Stimulated activated CD8-positive, alpha-beta memory T cell treated with anti-CD3 and anti-CD28 coated beads, Interleukin-4, amount 100 ng/mL, for 1 hour (primary cell): ENCODE measurements around the gene PTPRM.

ENCODE experiments used
- DNase-seq, 2 donors: peaks; one replicate each; pipeline ENCODE4 v3.0.0-alpha.2; 2020; ENCODE audit warnings: low read depth in 2 of 2, low spot score in 1 of 2

The PTPRM gene

DNA sequence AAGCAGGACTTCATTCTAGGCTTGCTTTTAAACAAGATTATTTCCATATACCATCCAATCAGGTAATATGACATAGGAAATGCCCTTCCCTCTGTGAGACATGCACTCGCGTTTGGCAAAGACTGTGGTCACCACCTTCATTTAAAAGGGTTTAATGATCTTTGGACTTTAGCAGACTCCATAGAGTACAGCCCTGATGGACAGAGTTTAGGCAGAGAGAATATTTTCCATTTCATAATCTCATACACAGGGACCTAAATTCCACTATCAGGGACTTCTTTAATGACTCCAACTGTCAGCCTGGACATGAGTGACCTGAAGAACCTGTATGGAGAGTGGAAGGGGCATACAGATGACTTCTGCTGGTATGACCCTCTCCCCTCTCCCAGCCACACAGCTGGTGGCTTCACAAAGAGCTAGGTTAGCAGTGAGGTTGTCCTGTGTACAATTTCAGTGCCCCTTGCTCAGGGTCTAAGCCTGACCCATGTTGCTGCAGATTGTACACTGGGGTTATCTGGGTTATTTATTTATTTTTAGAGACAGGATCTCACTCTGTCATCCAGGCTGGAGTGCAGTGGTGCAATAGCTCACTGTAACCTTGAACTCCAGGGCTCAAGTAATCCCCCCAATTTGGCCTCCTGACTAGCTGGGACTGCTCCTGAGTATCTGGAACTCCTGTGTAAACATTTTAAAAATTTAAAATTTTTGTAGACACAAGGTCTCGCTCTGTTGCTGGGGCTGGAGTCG is 59.2 kb downstream of the PTPRM start:
- no peak for DNase-seq

DNA sequence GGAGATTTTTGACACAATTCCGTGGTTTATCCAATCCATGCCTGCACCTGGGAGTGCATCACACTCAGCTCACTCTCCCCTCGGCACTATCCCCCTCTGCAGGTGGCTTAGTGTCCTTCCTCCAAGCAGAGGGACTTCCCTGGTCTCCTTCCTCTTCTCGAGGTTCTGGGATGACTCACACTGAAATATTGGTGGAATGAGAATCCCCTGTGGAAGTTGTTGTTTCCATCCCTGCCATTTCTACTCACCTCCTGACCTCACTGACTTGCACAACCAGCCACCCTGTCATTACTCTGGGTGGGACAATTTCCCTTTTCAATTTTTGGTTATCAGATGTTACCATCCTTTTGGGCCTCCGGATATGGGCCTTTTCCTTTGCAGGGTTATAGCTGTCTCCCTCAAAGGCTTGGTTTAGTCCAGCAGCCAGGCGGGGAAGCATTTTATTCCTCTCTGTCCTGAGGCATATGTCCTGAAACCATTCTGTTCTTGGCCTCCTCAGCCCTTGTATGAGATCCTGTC is 59.9 kb downstream of the PTPRM start:
- no peak for DNase-seq

DNA sequence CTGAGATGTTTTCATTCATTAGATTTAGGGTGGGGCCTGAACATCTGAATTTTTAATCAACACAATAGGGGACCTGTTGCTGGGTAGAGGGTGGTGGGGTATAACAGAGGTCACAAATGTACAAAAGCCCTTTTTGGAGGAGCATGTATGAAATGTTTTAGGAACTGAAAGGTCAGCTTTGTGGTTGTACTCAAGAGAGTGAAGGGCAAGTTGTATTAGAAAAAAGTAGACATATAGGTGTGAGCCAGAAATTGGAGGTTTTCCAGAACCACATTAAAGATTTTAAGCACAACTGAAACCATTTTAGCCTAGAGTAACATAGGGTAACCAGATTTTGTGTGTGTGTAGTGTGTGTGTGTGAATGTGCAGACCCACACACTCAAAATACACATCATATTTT is 62.3 kb downstream of the PTPRM start:
- no peak for DNase-seq

DNA sequence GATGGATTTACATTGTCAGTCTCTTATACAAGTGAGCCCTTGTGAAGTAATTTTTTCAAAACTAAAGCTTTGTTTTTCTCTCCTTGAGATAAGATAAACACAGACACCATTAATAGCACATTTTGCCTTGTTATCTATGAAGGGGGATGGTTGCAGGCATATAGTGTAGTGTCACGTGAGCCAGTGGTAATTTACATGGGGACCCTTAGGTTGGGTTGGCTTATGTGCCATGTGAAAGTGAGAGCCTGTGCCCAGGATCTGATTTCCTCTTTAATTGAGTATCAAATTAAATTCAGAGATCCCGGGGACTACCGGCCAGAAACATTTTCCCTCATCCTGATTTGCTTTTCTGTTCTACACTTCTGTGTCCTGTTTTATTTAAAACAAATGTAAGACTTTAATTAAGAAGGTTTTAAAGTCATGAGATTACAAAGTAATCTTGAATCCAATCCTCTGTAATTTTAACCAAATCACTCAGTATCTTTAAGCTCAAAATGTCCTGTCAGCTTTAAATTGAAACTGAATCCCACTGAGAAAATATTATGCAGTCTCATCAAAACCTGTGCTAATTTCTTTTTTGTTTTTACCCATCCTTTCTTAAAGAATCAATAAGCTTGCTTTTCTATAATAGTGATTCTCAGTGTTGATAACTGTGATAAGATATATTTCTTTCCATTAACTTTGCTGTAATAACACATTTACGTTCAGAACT is 63.8 kb downstream of the PTPRM start:
- no peak for DNase-seq

DNA sequence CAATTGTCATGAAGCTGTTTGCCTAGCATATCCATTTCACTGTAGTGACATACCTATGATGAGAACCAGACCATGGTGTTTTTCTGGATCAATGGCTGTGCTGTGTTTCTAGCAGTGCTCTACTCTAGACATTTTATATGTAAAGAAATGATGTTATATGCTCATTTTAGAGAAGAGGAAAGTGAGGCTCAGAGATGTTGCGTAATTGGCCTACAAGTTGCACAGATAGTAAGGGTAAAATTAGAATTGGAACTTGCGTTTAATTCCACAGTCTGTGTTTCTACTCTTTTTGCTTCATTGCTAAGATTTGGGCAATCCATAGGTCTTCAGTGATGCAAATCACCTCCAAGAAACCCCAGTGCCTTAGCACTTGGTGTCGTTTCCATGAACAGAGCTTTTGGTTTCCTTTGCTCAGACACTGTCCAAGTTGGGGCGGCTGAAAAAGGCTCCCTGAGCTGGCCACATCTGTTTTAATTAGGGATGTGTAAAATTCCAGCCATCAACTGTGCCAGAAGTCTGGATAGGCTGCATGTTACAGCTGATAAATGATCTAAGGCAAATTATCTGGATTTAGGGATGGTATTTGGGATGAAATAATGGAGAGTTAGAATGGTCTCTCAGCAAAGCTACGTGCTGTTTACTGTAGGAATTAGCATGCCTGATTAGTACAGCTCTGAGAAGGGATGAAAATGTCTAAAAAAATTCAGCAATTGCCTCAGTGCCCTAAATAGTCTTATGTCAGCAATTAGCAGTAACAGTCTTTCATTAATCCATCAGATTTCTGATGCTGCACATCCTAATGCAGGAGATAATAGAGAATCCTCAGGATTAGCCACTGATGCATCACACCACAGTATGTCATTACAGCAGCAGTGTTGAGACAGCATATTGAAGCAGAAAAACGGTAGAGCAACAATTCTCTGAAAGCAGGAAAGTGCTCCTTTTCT is 65.3 kb downstream of the PTPRM start:
- DNase-seq, result no peak

DNA sequence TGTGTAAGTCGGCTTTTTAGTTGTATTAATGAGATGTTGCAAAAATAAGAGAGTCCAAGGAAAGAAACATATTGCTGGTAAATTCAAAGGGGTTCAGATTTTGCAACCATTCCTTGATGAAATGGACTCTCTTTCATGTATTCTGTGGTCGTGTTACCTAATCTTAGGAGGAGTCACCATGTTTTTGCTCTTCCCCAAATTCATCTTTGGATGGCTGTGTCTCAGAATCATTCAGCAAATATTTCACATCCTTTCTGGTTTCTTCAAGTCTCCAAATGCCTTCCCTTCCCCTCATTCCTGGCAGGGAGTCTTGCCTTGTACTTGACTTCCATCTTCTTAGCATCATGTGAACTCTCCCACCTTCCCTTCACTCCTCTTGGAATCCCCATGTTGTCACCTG is 66.1 kb downstream of the PTPRM start:
- no peak for DNase-seq

DNA sequence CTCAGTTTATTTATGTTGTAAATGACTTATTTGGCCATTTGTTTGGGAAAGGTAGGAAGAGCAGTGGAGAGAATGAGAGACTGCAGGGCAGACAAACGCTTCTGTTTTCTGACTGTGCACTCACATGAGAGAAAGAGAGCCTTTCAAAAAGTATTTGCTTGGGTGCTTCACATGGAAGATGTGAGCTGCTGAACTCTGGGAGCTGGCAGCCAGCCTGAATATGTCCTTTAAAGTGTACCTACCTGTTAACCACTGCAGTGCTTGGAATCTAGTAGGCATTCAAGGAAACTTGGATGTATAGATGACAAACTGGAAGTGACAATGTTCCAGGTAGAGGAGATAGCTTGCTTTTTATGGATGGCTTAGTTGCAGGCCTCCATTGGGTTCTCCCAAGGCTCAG is 68.8 kb downstream of the PTPRM start:
- DNase-seq, result no peak

DNA sequence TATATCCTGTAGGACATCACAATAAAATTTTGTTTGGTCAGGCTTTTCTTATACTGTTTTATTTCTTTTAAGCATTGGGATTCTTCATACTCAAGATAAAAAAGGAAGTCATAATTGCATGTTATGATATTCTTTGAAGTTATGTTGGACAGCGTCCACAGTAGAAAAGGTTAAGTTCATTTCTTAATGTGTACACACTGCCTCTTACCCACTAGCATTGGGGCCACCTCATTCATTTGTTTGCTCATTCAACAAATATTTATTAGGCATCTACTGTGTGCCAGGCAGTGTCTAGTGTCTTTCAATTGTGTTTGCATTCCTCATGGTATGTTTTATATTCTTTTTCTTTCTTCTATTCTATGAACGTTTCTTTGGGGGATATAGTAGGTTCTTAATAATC is 70.2 kb downstream of the PTPRM start:
- no peak for DNase-seq

DNA sequence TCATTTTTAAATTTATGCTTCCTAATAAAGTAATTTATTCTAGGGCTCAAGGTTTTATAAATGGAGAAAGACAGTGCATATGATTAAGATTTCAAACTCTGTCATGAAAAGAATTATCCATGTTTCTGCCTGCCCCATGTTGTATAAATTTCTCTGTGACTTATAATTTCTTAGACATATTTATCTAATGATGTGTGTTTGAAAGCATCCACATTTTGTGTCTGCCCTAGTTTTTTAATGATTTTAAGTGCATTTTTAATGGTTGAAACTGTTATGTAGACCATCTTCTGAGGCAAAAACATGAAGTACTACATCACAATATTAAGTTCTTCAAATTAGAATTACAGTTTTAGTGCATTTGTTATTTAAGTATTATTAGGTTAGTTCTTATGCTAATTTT is 71.2 kb downstream of the PTPRM start:
- no peak for DNase-seq

DNA sequence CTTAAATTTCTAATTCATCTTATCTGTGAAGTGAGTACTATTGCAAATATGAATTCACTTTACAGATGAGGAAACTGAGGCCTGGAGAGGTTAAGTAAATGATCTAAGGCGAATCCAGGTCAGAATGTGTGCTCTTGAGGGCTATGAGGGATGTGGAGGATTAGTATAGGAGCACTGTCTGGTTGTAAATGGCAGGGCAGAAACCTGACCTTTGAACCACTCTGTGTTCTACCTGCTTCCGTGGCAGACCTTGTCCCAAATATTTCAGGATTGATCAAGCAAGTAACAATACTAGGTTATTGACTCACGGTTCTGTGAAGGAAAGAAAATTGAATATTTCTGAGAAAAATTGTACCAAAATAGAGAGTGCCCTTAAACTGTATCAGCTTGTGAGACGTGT is 74.7 kb downstream of the PTPRM start:
- DNase-seq, result no peak

DNA sequence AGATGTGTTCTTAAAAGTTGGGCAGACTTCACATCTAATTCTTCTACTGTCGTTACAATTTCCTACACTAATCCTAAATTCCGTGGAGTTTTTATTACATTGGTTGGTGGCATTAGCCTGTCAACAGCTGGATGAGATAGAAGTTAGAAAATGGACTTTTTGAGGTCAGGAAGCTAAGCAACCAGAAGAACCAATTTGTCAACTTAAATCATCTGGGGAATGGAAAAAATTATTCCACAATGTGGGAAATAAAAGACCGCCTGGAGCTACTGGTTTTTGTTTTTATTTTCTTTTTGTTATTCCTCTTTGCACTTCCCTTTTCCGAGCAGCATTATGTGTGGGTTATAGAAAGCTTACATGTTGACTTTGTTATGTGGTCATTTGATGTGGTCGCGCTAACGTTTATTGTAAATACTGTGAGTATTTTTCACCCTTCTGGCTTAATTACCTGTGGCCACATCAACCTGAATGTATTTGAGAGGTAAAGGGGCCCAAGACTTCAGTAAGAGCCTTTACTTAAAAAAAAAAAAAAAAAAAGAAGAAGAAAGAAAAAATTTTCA is 75.3 kb downstream of the PTPRM start:
- no peak for DNase-seq

DNA sequence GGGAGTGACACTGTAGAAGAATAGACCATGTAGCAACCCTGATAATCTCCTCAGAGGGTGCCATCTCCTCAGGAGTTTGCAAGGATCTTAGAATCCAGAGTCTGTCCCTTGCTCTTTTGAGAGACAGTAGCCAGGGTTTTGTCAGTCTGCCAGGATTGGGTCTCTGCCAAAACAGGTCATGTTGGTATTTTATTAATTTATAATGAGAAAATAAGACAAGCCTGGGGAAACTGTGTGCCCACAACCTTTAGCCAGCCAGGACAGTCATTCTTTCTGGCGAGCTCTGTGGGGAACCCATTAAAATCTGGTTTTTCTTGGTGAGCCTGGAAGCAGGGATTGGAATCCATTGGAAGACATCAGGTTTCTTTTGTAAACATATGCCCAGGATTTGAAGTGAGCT is 78.6 kb downstream of the PTPRM start:
- no peak for DNase-seq

DNA sequence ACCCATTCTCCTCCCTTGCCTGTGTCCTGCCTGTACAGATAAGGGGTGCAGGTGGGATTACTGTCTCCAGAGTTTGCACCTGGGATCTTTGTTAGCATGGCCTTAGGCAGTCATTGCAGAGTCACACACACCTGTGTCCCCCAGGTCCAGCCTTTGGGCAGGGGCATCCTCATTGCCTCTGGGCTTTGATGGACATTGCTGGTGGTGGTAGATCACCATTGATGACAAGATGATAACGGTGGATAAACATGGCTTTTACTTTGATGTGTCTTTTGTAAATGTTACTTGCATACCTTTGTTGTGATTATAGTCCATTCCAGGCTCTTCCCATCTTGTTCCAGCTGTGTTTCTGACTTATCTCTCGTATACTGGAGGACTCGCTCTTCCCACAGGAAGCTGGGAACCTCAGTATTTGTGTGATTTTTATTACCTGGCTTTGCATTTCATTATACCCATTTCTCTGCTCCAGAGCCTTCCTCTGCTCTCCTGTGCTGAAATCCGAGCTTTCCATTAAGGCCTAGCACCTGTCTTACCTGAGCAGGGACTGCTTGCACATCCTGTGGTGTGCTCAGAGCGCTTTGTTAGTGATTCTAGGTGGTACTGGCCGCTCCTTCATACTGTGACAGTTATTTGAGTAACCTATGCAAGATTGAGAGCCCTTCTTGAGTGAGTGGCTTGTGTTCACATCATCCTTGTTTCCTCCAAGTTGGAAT is 79.2 kb downstream of the PTPRM start:
- no peak for DNase-seq

DNA sequence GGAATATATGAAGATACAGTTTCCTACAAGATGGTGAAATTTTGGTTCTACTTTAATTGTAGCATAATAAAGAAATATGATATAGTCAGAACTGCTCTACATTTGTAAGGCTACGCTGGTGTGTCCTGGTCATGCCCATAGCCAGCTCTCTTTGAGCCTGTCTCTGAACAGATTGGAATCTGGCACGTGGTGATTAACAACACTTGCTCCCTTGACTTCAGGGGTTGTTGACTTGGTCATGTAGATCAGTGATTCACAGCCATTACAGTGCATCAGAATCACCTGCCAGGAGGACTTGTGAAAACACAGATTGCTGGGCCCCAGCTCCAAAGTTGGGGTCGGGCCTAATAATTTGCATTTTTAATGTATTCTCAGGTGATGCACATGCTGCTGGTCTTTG is 80.4 kb downstream of the PTPRM start:
- DNase-seq, result no peak

DNA sequence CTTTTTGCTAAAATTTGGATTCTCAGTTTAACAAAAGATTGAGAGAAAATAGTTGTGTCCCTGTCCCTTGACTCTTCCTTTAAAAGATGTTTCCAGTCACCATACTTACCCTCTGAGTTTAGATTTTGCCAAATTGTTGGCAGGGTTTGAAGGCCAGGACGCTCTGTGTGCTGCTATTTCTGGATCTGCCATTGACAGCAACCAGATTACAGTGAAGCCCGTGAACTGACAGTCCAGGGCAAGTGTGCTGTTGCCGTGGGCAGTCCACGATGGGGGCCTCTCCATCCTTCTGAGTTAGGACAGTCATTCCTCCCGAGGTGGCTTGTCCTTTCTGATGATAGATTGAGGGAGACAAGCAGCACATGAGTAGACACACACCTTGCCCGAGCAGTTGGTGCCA is 89.9 kb downstream of the PTPRM start:
- no peak for DNase-seq

DNA sequence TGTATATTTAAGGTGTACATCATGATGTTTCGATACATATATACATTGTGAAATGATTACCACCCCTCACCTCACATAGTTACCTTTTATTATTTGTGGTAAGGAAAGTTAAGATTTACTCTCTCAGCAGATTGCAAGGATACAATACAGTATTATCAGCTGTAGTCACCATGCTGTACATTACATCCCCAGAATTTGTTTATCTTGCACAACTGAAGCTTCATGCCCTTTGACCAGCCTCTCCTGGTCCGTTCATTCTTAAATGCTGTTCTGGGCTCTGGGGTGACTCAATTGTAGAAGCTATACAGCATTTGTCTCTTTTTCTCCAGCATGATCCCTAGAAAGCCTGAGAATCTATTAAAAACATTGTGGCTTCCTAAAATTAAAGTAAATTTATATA is 90.8 kb downstream of the PTPRM start:
- DNase-seq, result no peak

DNA sequence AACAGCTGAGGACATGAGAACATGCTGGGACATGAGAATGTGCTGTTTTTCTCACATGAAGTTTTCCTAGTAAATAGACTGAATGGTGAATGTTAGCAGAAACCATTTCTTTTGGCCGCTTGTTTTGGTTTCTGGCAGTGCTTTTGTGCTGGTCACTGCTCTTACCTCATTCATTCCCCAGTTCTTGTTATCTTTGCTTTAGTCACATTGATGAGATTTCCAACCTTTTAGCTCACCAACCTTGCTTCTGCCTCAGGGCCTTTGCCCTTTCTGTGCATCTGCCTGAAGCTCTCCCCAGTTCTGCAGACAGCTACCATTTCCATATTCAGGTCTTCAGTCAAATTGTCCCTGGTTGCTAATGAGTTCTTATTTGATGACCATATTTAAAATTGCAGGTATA is 91.6 kb downstream of the PTPRM start:
- DNase-seq, result no peak

DNA sequence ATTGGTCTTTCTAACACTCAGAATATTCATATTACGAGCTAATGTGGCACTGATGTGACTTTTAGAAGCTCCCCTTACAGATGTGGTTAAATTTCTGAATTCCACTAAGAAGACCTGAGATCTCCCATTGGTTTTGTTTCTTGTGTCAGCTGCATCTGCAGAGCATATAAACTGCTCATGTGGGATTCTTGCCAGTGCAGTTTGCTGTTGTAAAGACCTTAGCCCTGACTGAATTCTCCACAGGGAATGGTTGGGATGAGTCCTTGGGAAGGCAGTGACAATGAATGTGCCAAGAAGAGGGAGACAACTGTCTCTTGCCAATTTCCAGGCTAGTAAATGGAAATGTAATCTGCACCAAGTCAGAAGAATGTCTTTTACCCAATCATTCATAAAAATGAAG is 94.1 kb downstream of the PTPRM start:
- DNase-seq, result no peak

DNA sequence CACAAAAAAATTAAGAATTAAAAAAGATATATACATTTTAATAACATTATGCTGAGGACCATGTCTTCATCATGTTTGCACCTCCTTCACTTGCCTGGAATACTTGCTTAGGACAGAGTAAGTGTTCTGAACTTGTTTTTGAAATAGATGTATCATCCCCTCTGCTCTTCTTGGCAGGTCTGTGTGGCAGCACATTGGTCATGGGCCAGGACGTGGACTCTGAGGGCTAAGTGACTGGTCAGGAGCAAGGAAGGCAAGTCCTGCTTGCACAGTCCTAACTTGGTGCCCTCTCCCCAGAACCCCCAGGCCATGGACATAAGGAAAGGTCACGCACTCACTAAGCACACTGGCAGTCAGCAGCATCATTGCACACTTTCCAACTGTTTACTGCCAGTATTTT is 95.8 kb downstream of the PTPRM start:
- DNase-seq, result no peak

DNA sequence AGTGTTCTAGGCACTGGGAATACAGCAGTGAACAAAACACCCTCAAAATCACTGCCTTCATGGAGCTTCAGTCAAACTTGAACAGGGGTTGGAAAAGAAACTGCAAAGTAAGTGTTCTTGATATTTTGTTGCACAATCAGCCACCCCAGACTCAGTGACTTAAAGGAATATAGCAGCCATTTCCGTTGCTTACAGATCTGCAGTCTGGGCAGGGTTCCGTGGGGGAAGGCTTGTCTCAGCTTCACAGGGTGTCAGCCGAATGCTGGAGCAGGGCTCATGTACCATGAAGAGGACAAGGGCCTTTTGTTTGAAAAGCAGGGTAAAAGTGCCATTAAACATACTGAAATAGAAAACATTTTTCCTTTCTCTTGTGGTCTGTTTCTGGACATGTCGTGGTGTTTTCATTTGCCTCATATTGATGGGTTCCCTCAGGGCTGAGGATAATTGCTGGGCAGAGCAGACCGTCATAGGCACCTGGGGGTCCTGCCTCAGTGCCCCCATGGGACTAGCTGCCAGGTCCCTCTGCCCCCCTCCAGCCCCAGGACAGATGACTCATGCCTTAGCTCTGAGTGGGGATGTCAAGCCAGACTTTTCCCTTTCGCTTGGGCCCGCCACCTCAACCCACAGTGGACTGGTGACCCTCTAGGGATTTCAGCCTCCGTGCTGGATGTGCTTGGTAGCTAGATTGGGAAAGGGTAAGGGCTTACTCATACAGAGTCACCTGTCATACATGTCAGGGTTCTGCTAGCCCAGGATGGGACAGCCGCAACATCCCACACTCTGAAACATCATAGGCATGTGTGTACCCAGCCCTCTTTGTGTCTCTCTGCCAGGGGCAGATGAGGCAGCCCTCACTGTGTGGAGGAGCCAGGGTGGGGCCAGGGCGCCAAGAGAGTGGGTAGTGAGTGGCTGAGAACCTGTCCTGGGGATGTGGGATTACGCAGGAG is 96.5 kb downstream of the PTPRM start:
- DNase-seq, result no peak
